ENCODE results near the gene KRTAP1-5.
"Not testable (repeated sequence)": the region's sequence is repeated elsewhere in the genome, so short reads cannot be mapped to it uniquely, and the experiment has no call there.

The KRTAP1-5 gene

GRCh38 chr17:41059276-41060051 is 32.5 kb upstream of the KRTAP1-5 start:
- not testable (repeated sequence) for H3K36me3 Mint-ChIP-seq

GRCh38 chr17:41058741-41059140 is 31.7 kb upstream of the KRTAP1-5 start:
- H3K9me3 Mint-ChIP-seq = peaks cover 2% of the 10 kb centered on the region

More at GRCh38 chr17:41059276-41060051, 32.5 kb upstream of the KRTAP1-5 start:
- DNase-seq (ENCODE audit: low spot score in 2 of 2); H3K4me1 Mint-ChIP-seq; ATAC-seq (ENCODE audit: low read depth); H3K4me3 Mint-ChIP-seq; H3K9me3 Mint-ChIP-seq; H3K27ac Mint-ChIP-seq: not testable (repeated sequence)
- H3K27me3 Mint-ChIP-seq = peaks cover 21% of the 10 kb centered on the region

GRCh38 chr17:41057547-41057946 is 30.5 kb upstream of the KRTAP1-5 start:
- Mint-ChIP-seq H3K27me3 (peaks cover 22% of the 10 kb centered on the region), H3K27ac (no peak overlapping the region), H3K4me1 (no peaks in the 10 kb centered on the region), H3K4me3 (no peak overlapping the region), H3K9me3 (peaks cover 7% of the 10 kb centered on the region), H3K36me3 (peaks cover 2% of the 10 kb centered on the region)
- no peak for ATAC-seq (ENCODE audit: low read depth)
- no peak for DNase-seq (ENCODE audit: low spot score in 2 of 2)

More at GRCh38 chr17:41058741-41059140, 31.7 kb upstream of the KRTAP1-5 start:
- no peaks in the 10 kb centered on the region for H3K4me1 Mint-ChIP-seq
- ATAC-seq (ENCODE audit: low read depth) = no peak
- DNase-seq (ENCODE audit: low spot score in 2 of 2) = no peak
- no peak overlapping the region for H3K27ac Mint-ChIP-seq
- peaks cover 2% of the 10 kb centered on the region for H3K36me3 Mint-ChIP-seq
- no peak overlapping the region for H3K4me3 Mint-ChIP-seq
- peaks cover 24% of the 10 kb centered on the region for H3K27me3 Mint-ChIP-seq

GRCh38 chr17:41055130-41055529 is 28.1 kb upstream of the KRTAP1-5 start, which contains the start of gene KRTAP2-2:
Gene KRTAP2-2, minus strand, starts transcription at chr17:41055230. Its CDS starts 19 bp downstream, at chr17:41055211.
- not testable (repeated sequence) for H3K9me3 Mint-ChIP-seq; H3K4me3 Mint-ChIP-seq; H3K4me1 Mint-ChIP-seq; ATAC-seq (ENCODE audit: low read depth); H3K27ac Mint-ChIP-seq; DNase-seq (ENCODE audit: low spot score in 2 of 2); H3K36me3 Mint-ChIP-seq
- peaks cover 18% of the 10 kb centered on the region for H3K27me3 Mint-ChIP-seq

- not testable (repeated sequence) for ATAC-seq (ENCODE audit: low read depth); H3K4me3 Mint-ChIP-seq; DNase-seq (ENCODE audit: low spot score in 2 of 2); H3K4me1 Mint-ChIP-seq; H3K27ac Mint-ChIP-seq; H3K36me3 Mint-ChIP-seq; H3K9me3 Mint-ChIP-seq
- H3K27me3 Mint-ChIP-seq = peaks cover 17% of the 10 kb centered on the region
Observed at GRCh38 chr17:41054556-41054955, 27.5 kb upstream of the KRTAP1-5 start.

GRCh38 chr17:41054025-41054424 is 27.0 kb upstream of the KRTAP1-5 start:
- Mint-ChIP-seq H3K4me3 (no peak overlapping the region), H3K4me1 (no peaks in the 10 kb centered on the region), H3K27ac (no peak overlapping the region), H3K9me3 (peaks cover 7% of the 10 kb centered on the region), H3K27me3 (peaks cover 14% of the 10 kb centered on the region), H3K36me3 (peaks cover 2% of the 10 kb centered on the region)
- ATAC-seq (ENCODE audit: low read depth) = no peak
- DNase-seq (ENCODE audit: low spot score in 2 of 2) = no peak

- no peak for DNase-seq (ENCODE audit: low spot score in 2 of 2)
- H3K4me1 Mint-ChIP-seq = no peaks in the 10 kb centered on the region
- peaks cover 5% of the 10 kb centered on the region for H3K9me3 Mint-ChIP-seq
- H3K4me3 Mint-ChIP-seq = no peak overlapping the region
- no peak for ATAC-seq (ENCODE audit: low read depth)
- no peaks in the 10 kb centered on the region for H3K36me3 Mint-ChIP-seq
- H3K27me3 Mint-ChIP-seq = peaks cover 9% of the 10 kb centered on the region
- no peak overlapping the region for H3K27ac Mint-ChIP-seq
Observed at GRCh38 chr17:41052566-41052965, 25.6 kb upstream of the KRTAP1-5 start.

- peaks cover 4% of the 10 kb centered on the region for H3K27me3 Mint-ChIP-seq
Observed at GRCh38 chr17:41049110-41049509, 22.1 kb upstream of the KRTAP1-5 start.

GRCh38 chr17:41048441-41048840 is 21.4 kb upstream of the KRTAP1-5 start:
- no peak overlapping the region for H3K27ac Mint-ChIP-seq
- H3K27me3 Mint-ChIP-seq = peaks cover 7% of the 10 kb centered on the region
- peaks cover 5% of the 10 kb centered on the region for H3K9me3 Mint-ChIP-seq
- no peak for DNase-seq (ENCODE audit: low spot score in 2 of 2)
- H3K4me1 Mint-ChIP-seq = peaks cover 2% of the 10 kb centered on the region
- H3K36me3 Mint-ChIP-seq = peaks cover 3% of the 10 kb centered on the region
- H3K4me3 Mint-ChIP-seq = no peak overlapping the region
- no peak for ATAC-seq (ENCODE audit: low read depth)

More at GRCh38 chr17:41049110-41049509, 22.1 kb upstream of the KRTAP1-5 start:
- Mint-ChIP-seq H3K36me3 (no peaks in the 10 kb centered on the region), H3K27ac (no peak overlapping the region), H3K4me3 (no peak overlapping the region), H3K9me3 (peaks cover 5% of the 10 kb centered on the region), H3K4me1 (peaks cover 2% of the 10 kb centered on the region)
- DNase-seq (ENCODE audit: low spot score in 2 of 2) = no peak
- no peak for ATAC-seq (ENCODE audit: low read depth)

GRCh38 chr17:41046735-41047465 is 19.9 kb upstream of the KRTAP1-5 start, which contains the start of gene KRTAP2-1:
Gene KRTAP2-1, minus strand, starts transcription at chr17:41047316. Its CDS starts 49 bp downstream, at chr17:41047267.
- H3K27ac Mint-ChIP-seq; H3K4me1 Mint-ChIP-seq; H3K27me3 Mint-ChIP-seq; H3K36me3 Mint-ChIP-seq; H3K9me3 Mint-ChIP-seq; H3K4me3 Mint-ChIP-seq; DNase-seq (ENCODE audit: low spot score in 2 of 2); ATAC-seq (ENCODE audit: low read depth): not testable (repeated sequence)

GRCh38 chr17:41042953-41043352 is 15.9 kb upstream of the KRTAP1-5 start:
- H3K4me1 Mint-ChIP-seq = peaks cover 2% of the 10 kb centered on the region
- no peak for ATAC-seq (ENCODE audit: low read depth)
- H3K27ac Mint-ChIP-seq = no peak overlapping the region
- H3K36me3 Mint-ChIP-seq = peaks cover 4% of the 10 kb centered on the region
- peaks cover 7% of the 10 kb centered on the region for H3K9me3 Mint-ChIP-seq
- no peak overlapping the region for H3K4me3 Mint-ChIP-seq
- no peak for DNase-seq (ENCODE audit: low spot score in 2 of 2)
- H3K27me3 Mint-ChIP-seq = peaks cover 13% of the 10 kb centered on the region

GRCh38 chr17:41040783-41041571 is 14.0 kb upstream of the KRTAP1-5 start, which contains the start of gene KRTAP1-1:
Gene KRTAP1-1, minus strand, starts transcription at chr17:41041450. Its CDS starts 53 bp downstream, at chr17:41041397.
- H3K9me3 Mint-ChIP-seq, H3K36me3 Mint-ChIP-seq: not testable (repeated sequence)

GRCh38 chr17:41037853-41038350 is 10.9 kb upstream of the KRTAP1-5 start:
- no peak for DNase-seq (ENCODE audit: low spot score in 2 of 2)
- H3K27ac Mint-ChIP-seq = no peak overlapping the region
- H3K4me3 Mint-ChIP-seq = no peak overlapping the region
- H3K4me1 Mint-ChIP-seq = no peaks in the 10 kb centered on the region
- H3K36me3 Mint-ChIP-seq = no peaks in the 10 kb centered on the region
- peaks cover 3% of the 10 kb centered on the region for H3K9me3 Mint-ChIP-seq
- no peak for ATAC-seq (ENCODE audit: low read depth)
- H3K27me3 Mint-ChIP-seq = peaks cover 5% of the 10 kb centered on the region

More at GRCh38 chr17:41040783-41041571, 14.0 kb upstream of the KRTAP1-5 start, which contains the start of gene KRTAP1-1:
- not testable (repeated sequence) for H3K27ac Mint-ChIP-seq; H3K4me3 Mint-ChIP-seq; H3K27me3 Mint-ChIP-seq; ATAC-seq (ENCODE audit: low read depth); DNase-seq (ENCODE audit: low spot score in 2 of 2); H3K4me1 Mint-ChIP-seq

All from memory B cell (primary cell).